Umbilical cord (tissue), 1 donor: ENCODE data around the gene PPP2R5A. TPM values are rescaled to one million over a fixed set of nuclear protein-coding genes. Genes with fewer than 3 reads are reported as not detected.

Experiments used
- total RNA-seq: library from RNA; depleted of rRNA; stranded (reverse); fragments of >200 nt; gene quantifications from one replicate; pipeline ENCODE4 v1.2.3, GENCODE V29; 2014; ENCODE audit warnings: low replicate concordance; ENCODE audit not compliant: insufficient read depth

PPP2R5A gene
- total RNA-seq, 1 donor from 2014 or later: 32.0 TPM

Other genes starting within 250 kb of the PPP2R5A start
- gene INTS7, start 249.9 kb upstream of the PPP2R5A start, total RNA-seq: 5.8 TPM
- gene DTL, start 249.7 kb upstream of the PPP2R5A start, total RNA-seq: 3.6 TPM
- 2.4 TPM for gene PACC1, start 129.5 kb downstream of the PPP2R5A start, total RNA-seq
- 103 TPM for gene NENF, start 147.5 kb downstream of the PPP2R5A start, total RNA-seq